ENCODE results near the gene RANBP1.

GRCh38 chr22:20125201-20126174 is 9.6 kb downstream of the RANBP1 start:
- no peak for TF ChIP-seq POLR2AphosphoS5 (IDR thresholded peaks at IDR 0.05; ENCODE audit: insufficient read depth in 1 of 2, low read depth in 1 of 2)
- no peak for TF ChIP-seq CTCF (IDR thresholded peaks at IDR 0.05)
- TF ChIP-seq POLR2A (IDR thresholded peaks at IDR 0.05): no peak

All from vagina (tissue), 2 donors.